ENCODE measurements around the gene CITED1. TPM values are rescaled to one million over a fixed set of nuclear protein-coding genes. Genes with fewer than 3 reads are reported as not detected.
A peak's percentile ranks its signal among the peaks of the same experiment; 100 is the strongest.

CITED1 gene
- total and polyA plus RNA-seq, 2 donors (not counting 3 experiments of a cell fraction or from before 2014, with no cell fraction given): not detected

DNA sequence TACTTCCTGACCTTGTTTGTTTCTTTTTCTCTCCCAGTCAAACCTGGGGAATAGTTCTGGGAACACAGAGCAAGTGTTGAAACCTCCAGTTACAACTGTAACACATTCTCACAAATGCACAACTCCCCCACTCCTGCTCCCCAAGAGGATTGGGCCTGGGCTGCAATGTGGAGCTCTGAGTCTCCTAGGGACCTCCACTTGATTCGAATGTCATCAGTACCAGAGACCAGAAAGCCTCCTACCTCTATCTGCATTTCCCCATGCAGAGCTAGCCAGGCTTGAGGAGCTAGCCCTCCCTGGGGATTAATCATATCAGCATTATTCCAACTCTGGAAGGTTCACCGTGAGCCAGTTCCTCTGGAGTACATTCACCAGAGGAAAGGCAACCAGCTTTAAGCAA lies 41.7 kb upstream of the CITED1 start:
- intact Hi-C loops (cut with micrococcal nuclease): no loop called here

More for the DNA sequence above, 41.7 kb upstream of the CITED1 start:
- DNase-seq (ENCODE audit: low read depth, low spot score) (no peak), FAIRE-seq (peak; percentile 15)
- peaks cover 0 to 5% of the 10 kb centered on the region in 2 experiments for H3K36me3 ChIP-seq (ENCODE audit: control insufficient read depth in 2 of 2, extremely low read depth in 1 of 2, insufficient read depth in 2 of 2, low read length in 2 of 2)
- H3K4me2 ChIP-seq (ENCODE audit: insufficient read depth, low read length): no peak overlapping the region
- H3K79me2 ChIP-seq (ENCODE audit: control insufficient read depth, insufficient read depth, low read length): no peaks in the 10 kb centered on the region
- no peaks in the 10 kb centered on the region for H4K20me1 ChIP-seq (replicated peaks; ENCODE audit: control insufficient read depth, extremely low read depth, insufficient read depth, low read length)
- dilution Hi-C loops (cut with MboI; ENCODE audit: extremely low pct_ligation_motif_present, low sequenced_read_pairs): no loop called here
- no peak overlapping the region for H3K9ac ChIP-seq (replicated peaks; ENCODE audit: extremely low read depth, insufficient read depth, low read length)
- no peak overlapping the region for H3K4me3 ChIP-seq (replicated peaks in 1 of 3; ENCODE audit: insufficient read depth in 1 of 3, low read depth in 1 of 3, low read length in 3 of 3)
- H3K4me1 ChIP-seq (ENCODE audit: control insufficient read depth, extremely low read depth, insufficient read depth, low read length): no peaks in the 10 kb centered on the region
- no peaks in the 10 kb centered on the region for H3K9me1 ChIP-seq (replicated peaks; ENCODE audit: control insufficient read depth, extremely low read depth, insufficient read depth, low read length)
- H3K9me3 ChIP-seq (replicated peaks; ENCODE audit: control insufficient read depth, insufficient read depth, low read length): no peaks in the 10 kb centered on the region
- ChIA-PET CTCF (no interaction called here), POLR2A (no interaction called here)
- H3K27me3 ChIP-seq (ENCODE audit: control insufficient read depth in 2 of 2, insufficient read depth in 2 of 2, low read length in 2 of 2): no peaks in the 10 kb centered on the region
- no peak overlapping the region for H3K27ac ChIP-seq (ENCODE audit: insufficient read depth, low read depth, low read length)
- BruUV-seq (replicated peaks): no TSS peak
- no peak overlapping the region for H2AFZ ChIP-seq (ENCODE audit: low read depth, low read length)
- TF ChIP-seq EZH2 (IDR thresholded peaks at IDR 0.05; ENCODE audit: borderline replicate concordance, low read depth, low read length, severe bottlenecking) (no peak), MYC (IDR thresholded peaks at IDR 0.05; ENCODE audit: low read depth, low read length) (no peak), JUN (IDR thresholded peaks at IDR 0.05; ENCODE audit: borderline replicate concordance, insufficient read depth, insufficient read length, low read depth) (no peak), POLR2AphosphoS5 (IDR thresholded peaks at IDR 0.05; ENCODE audit: insufficient read depth, low read depth, low read length) (no peak), POLR2A (IDR thresholded peaks at IDR 0.05; ENCODE audit: low read depth, low read length) (no peak), FOS (IDR thresholded peaks at IDR 0.05; ENCODE audit: borderline replicate concordance, insufficient read depth, low read length) (no peak), MAX (IDR thresholded peaks at IDR 0.05; ENCODE audit: insufficient read depth, insufficient read length) (no peak), GATA2 (IDR thresholded peaks at IDR 0.05; ENCODE audit: insufficient read depth, insufficient read length, low read depth, low read length) (no peak), CTCF (IDR thresholded peaks at IDR 0.05; ENCODE audit: extremely low read depth in 1 of 2, insufficient read depth in 1 of 2, low read depth in 1 of 2, low read length in 2 of 2) (no peak)
